Activated naive CD4-positive, alpha-beta T cell treated with anti-CD3 and anti-CD28 coated beads for 36 hours (primary cell): ENCODE data around the gene CEP112. TPM values are rescaled to one million over a fixed set of nuclear protein-coding genes. Genes with fewer than 3 reads are reported as not detected.
"Not testable (repeated sequence)": the region's sequence is repeated elsewhere in the genome, so short reads cannot be mapped to it uniquely, and the experiment has no call there.

Experiments
- CTCF ChIA-PET: fragments of 350-600 bp; sonication (Branson Sonifier 250); formaldehyde crosslinking; loops from one replicate; lab custom pipeline; 2021; ENCODE audit warnings: antibody characterized with exemption; lab: Charles Lee
- DNase-seq: peaks from one replicate; pipeline ENCODE4 v3.0.0-alpha.2; 2020
- H3K27ac Mint-ChIP-seq: one replicate; pipeline ENCODE4 v1.8.0; 2021; ENCODE audit warnings: mild to moderate bottlenecking, mixed read lengths
- H3K27me3 Mint-ChIP-seq: one replicate; pipeline ENCODE4 v1.8.0; 2021; ENCODE audit warnings: low read depth, mixed read lengths
- H3K36me3 Mint-ChIP-seq: one replicate; pipeline ENCODE4 v1.8.0; 2021; ENCODE audit warnings: low read depth, mixed read lengths
- H3K4me1 Mint-ChIP-seq: one replicate; pipeline ENCODE4 v1.8.0; 2021; ENCODE audit warnings: low read depth, mixed read lengths
- H3K4me3 Mint-ChIP-seq: one replicate; pipeline ENCODE4 v1.8.0; 2021; ENCODE audit warnings: mild to moderate bottlenecking, moderate library complexity, mixed read lengths
- H3K9me3 Mint-ChIP-seq: one replicate; pipeline ENCODE4 v1.8.0; 2021; ENCODE audit warnings: mixed read lengths
- intact Hi-C: fragments of 100-400 bp; cut with micrococcal nuclease; formaldehyde crosslinking; loops from one replicate; pipeline ENCODE4 v1.15.1; 2023
- total RNA-seq, 2 experiments: library from RNA; stranded (reverse); gene quantifications; one replicate each; pipeline ENCODE4 v1.2.3, GENCODE V29; 2021

Gene CEP112
- total RNA-seq, 2 experiments from 2014 or later: 0.49 to 0.95 TPM

GRCh38 chr17:65787503-65787902, 404.4 kb downstream of the CEP112 start:
- intact Hi-C loops: no loop called here
- Mint-ChIP-seq H3K36me3 (no peaks in the 10 kb centered on the region), H3K4me1 (no peaks in the 10 kb centered on the region), H3K27ac (no peak overlapping the region), H3K4me3 (no peak overlapping the region), H3K27me3 (no peaks in the 10 kb centered on the region), H3K9me3 (no peaks in the 10 kb centered on the region)
- CTCF ChIA-PET: interaction anchor here (1.2 kb wide), 1 partner anchor 369 kb away, joined by 3 read pairs; no protein-coding TSS in a partner anchor
- DNase-seq: no peak

- H3K27me3 Mint-ChIP-seq: no peaks in the 10 kb centered on the region
- no peaks in the 10 kb centered on the region for H3K9me3 Mint-ChIP-seq
- DNase-seq: no peak
- H3K36me3 Mint-ChIP-seq: no peaks in the 10 kb centered on the region
- intact Hi-C loops: no loop called here
- H3K4me3 Mint-ChIP-seq: no peak overlapping the region
- H3K4me1 Mint-ChIP-seq: no peaks in the 10 kb centered on the region
- CTCF ChIA-PET: interaction anchor here (0.7 to 1.2 kb wide), 2 partner anchors 11 to 368 kb away, joined by 3 to 4 read pairs; no protein-coding TSS in a partner anchor
- no peak overlapping the region for H3K27ac Mint-ChIP-seq
Measured at GRCh38 chr17:65786479-65786878, 405.5 kb downstream of the CEP112 start.

GRCh38 chr17:65785109-65785508, 406.8 kb downstream of the CEP112 start:
- Mint-ChIP-seq H3K4me1 (no peaks in the 10 kb centered on the region), H3K27me3 (no peaks in the 10 kb centered on the region), H3K4me3 (no peak overlapping the region), H3K9me3 (no peaks in the 10 kb centered on the region), H3K36me3 (no peaks in the 10 kb centered on the region), H3K27ac (no peak overlapping the region)
- intact Hi-C loops: no loop called here
- DNase-seq: no peak
- CTCF ChIA-PET: no interaction called here

- no peaks in the 10 kb centered on the region for H3K27me3 Mint-ChIP-seq
- no peaks in the 10 kb centered on the region for H3K36me3 Mint-ChIP-seq
- no peak overlapping the region for H3K27ac Mint-ChIP-seq
- intact Hi-C loops: no loop called here
- CTCF ChIA-PET: no interaction called here
- H3K4me3 Mint-ChIP-seq: no peak overlapping the region
- no peaks in the 10 kb centered on the region for H3K4me1 Mint-ChIP-seq
- no peak for DNase-seq
- H3K9me3 Mint-ChIP-seq: no peaks in the 10 kb centered on the region
Measured at GRCh38 chr17:65783845-65784334, 408.0 kb downstream of the CEP112 start.

- H3K36me3 Mint-ChIP-seq, H3K4me3 Mint-ChIP-seq, DNase-seq, H3K27me3 Mint-ChIP-seq, H3K9me3 Mint-ChIP-seq, H3K27ac Mint-ChIP-seq, H3K4me1 Mint-ChIP-seq, CTCF ChIA-PET, intact Hi-C loops: not testable (repeated sequence)
Measured at GRCh38 chr17:65782104-65782706, 409.7 kb downstream of the CEP112 start.

- no peaks in the 10 kb centered on the region for H3K4me1 Mint-ChIP-seq
- intact Hi-C loops: no loop called here
- H3K27me3 Mint-ChIP-seq: no peaks in the 10 kb centered on the region
- no peaks in the 10 kb centered on the region for H3K9me3 Mint-ChIP-seq
- no peak overlapping the region for H3K27ac Mint-ChIP-seq
- CTCF ChIA-PET: interaction anchor here (0.9 to 1.1 kb wide), 2 partner anchors 10 to 11 kb away, joined by 4 read pairs; no protein-coding TSS in a partner anchor
- no peaks in the 10 kb centered on the region for H3K36me3 Mint-ChIP-seq
- H3K4me3 Mint-ChIP-seq: no peak overlapping the region
- no peak for DNase-seq
Measured at GRCh38 chr17:65780111-65780510, 411.8 kb downstream of the CEP112 start.

GRCh38 chr17:65776890-65777289, 415.0 kb downstream of the CEP112 start:
- no peak for DNase-seq
- CTCF ChIA-PET: interaction anchor here (0.6 to 0.8 kb wide), 2 partner anchors 221 to 538 kb away, joined by 3 read pairs; no protein-coding TSS in a partner anchor
- no peaks in the 10 kb centered on the region for H3K36me3 Mint-ChIP-seq
- H3K27ac Mint-ChIP-seq: no peak overlapping the region
- no peak overlapping the region for H3K4me3 Mint-ChIP-seq
- peaks cover 4% of the 10 kb centered on the region for H3K4me1 Mint-ChIP-seq
- H3K27me3 Mint-ChIP-seq: no peaks in the 10 kb centered on the region
- intact Hi-C loops: no loop called here
- no peaks in the 10 kb centered on the region for H3K9me3 Mint-ChIP-seq

- CTCF ChIA-PET: no interaction called here
- intact Hi-C loops: no loop called here
- Mint-ChIP-seq H3K4me1 (peaks cover 4% of the 10 kb centered on the region), H3K27ac (no peak overlapping the region), H3K9me3 (no peaks in the 10 kb centered on the region), H3K4me3 (no peak overlapping the region), H3K27me3 (no peaks in the 10 kb centered on the region), H3K36me3 (no peaks in the 10 kb centered on the region)
- no peak for DNase-seq
Measured at GRCh38 chr17:65774787-65775186, 417.1 kb downstream of the CEP112 start.

GRCh38 chr17:65772989-65773388, 418.9 kb downstream of the CEP112 start:
- Mint-ChIP-seq H3K27ac (no peak overlapping the region), H3K27me3 (no peaks in the 10 kb centered on the region), H3K36me3 (no peaks in the 10 kb centered on the region), H3K9me3 (no peaks in the 10 kb centered on the region), H3K4me3 (no peak overlapping the region), H3K4me1 (peaks cover 4% of the 10 kb centered on the region)
- intact Hi-C loops: no loop called here
- CTCF ChIA-PET: no interaction called here
- DNase-seq: no peak

GRCh38 chr17:65771704-65772103, 420.2 kb downstream of the CEP112 start:
- CTCF ChIA-PET: interaction anchor here (0.9 kb wide), 1 partner anchor 21 kb away, joined by 3 read pairs; no protein-coding TSS in a partner anchor
- H3K4me1 Mint-ChIP-seq: peaks cover 4% of the 10 kb centered on the region
- H3K27me3 Mint-ChIP-seq: no peaks in the 10 kb centered on the region
- intact Hi-C loops: no loop called here
- no peaks in the 10 kb centered on the region for H3K36me3 Mint-ChIP-seq
- H3K27ac Mint-ChIP-seq: no peak overlapping the region
- H3K9me3 Mint-ChIP-seq: no peaks in the 10 kb centered on the region
- no peak for DNase-seq
- no peak overlapping the region for H3K4me3 Mint-ChIP-seq

GRCh38 chr17:65763786-65764185, 428.1 kb downstream of the CEP112 start:
- no peak overlapping the region for H3K27ac Mint-ChIP-seq
- CTCF ChIA-PET: interaction anchor here (1.0 kb wide), 1 partner anchor 112 kb away, joined by 4 read pairs; no protein-coding TSS in a partner anchor
- intact Hi-C loops: no loop called here
- no peak for DNase-seq
- no peaks in the 10 kb centered on the region for H3K4me1 Mint-ChIP-seq
- H3K36me3 Mint-ChIP-seq: no peaks in the 10 kb centered on the region
- no peaks in the 10 kb centered on the region for H3K27me3 Mint-ChIP-seq
- H3K4me3 Mint-ChIP-seq: no peak overlapping the region
- no peaks in the 10 kb centered on the region for H3K9me3 Mint-ChIP-seq

GRCh38 chr17:65762973-65763372, 429.0 kb downstream of the CEP112 start:
- no peaks in the 10 kb centered on the region for H3K36me3 Mint-ChIP-seq
- intact Hi-C loops: no loop called here
- H3K27ac Mint-ChIP-seq: no peak overlapping the region
- H3K9me3 Mint-ChIP-seq: no peaks in the 10 kb centered on the region
- H3K27me3 Mint-ChIP-seq: no peaks in the 10 kb centered on the region
- H3K4me1 Mint-ChIP-seq: no peaks in the 10 kb centered on the region
- CTCF ChIA-PET: interaction anchor here (0.6 to 1.0 kb wide), 3 partner anchors 29 to 469 kb away, joined by 3 to 4 read pairs (median 3); no protein-coding TSS in a partner anchor
- no peak for DNase-seq
- no peak overlapping the region for H3K4me3 Mint-ChIP-seq

GRCh38 chr17:65759532-65759931, 432.4 kb downstream of the CEP112 start:
- Mint-ChIP-seq H3K36me3 (no peaks in the 10 kb centered on the region), H3K4me3 (no peak overlapping the region), H3K9me3 (no peaks in the 10 kb centered on the region), H3K4me1 (no peaks in the 10 kb centered on the region), H3K27ac (no peak overlapping the region), H3K27me3 (no peaks in the 10 kb centered on the region)
- no peak for DNase-seq
- intact Hi-C loops: no loop called here
- CTCF ChIA-PET: no interaction called here
